Stomach (tissue), 9 donors: ENCODE measurements around the gene ALAD. TPM values are rescaled to one million over a fixed set of nuclear protein-coding genes. Genes with fewer than 3 reads are reported as not detected.
"Not testable (repeated sequence)": the region's sequence is repeated elsewhere in the genome, so short reads cannot be mapped to it uniquely, and the experiment has no call there.

ENCODE experiments used
- DNase-seq, 2 donors: peaks; one replicate each; pipeline versions ENCODE4 v3.0.0 to v3.0.0-alpha.2; 2013 to 2019
- H3K27ac ChIP-seq, 5 donors: fragments of 200-600 bp in 4 of 5; sonication (generic) in 4 of 5; one replicate each; pipeline ENCODE4 v1.5.1; 2013 to 2019; ENCODE audit warnings: mild to moderate bottlenecking in 1 of 5, moderate library complexity in 1 of 5
- H3K27me3 ChIP-seq, 3 donors: fragments of 200-600 bp; sonication (generic); one replicate each; pipeline ENCODE4 v1.5.1; 2017 to 2019; ENCODE audit warnings: mixed run types in 1 of 3
- H3K36me3 ChIP-seq, 4 donors: fragments of 200-600 bp; sonication (generic); 1 replicate in 3 of 4; 2 replicates in 1 of 4; pipeline ENCODE4 v1.5.1; 2016 to 2019
- H3K4me1 ChIP-seq, 4 donors: fragments of 200-600 bp; sonication (generic); one replicate each; pipeline ENCODE4 v1.5.1; 2016 to 2019
- H3K4me3 ChIP-seq, 4 donors: fragments of 200-600 bp; sonication (generic) in 3 of 4; one replicate each; pipeline ENCODE4 v1.5.1; 2016 to 2019; ENCODE audit warnings: mild to moderate bottlenecking in 1 of 4
- H3K9me3 ChIP-seq, 4 donors: fragments of 200-600 bp; sonication (generic); one replicate each; pipeline ENCODE4 v1.5.1; 2016 to 2019
- EP300 ChIP-seq: sonication (generic); formaldehyde crosslinking; IDR thresholded peaks from one replicate; pipeline ENCODE4 v1.6.1; 2017; ENCODE audit warnings: antibody characterized with exemption
- POLR2A ChIP-seq, 4 donors: fragments of 450-650 bp; IDR thresholded peaks; one replicate each; pipeline ENCODE4 v1.6.1; 2016; ENCODE audit warnings: antibody characterized with exemption in 4 of 4, control low read depth in 2 of 4, mild to moderate bottlenecking in 1 of 4, moderate library complexity in 1 of 4
- POLR2AphosphoS5 ChIP-seq, 3 donors: sonication (generic); formaldehyde crosslinking; IDR thresholded peaks; one replicate each; pipeline ENCODE4 v1.6.1; 2016; ENCODE audit warnings: antibody characterized with exemption in 3 of 3
- WGBS, 5 donors: extraction: QIAGEN DNeasy Blood & Tissue Kit in 3 of 5; methylation state at CpG; one replicate each; pipeline versions ENCODE4 v1.1.5 to v1.1.7; 2013 to 2018; 5-methylcytosine and 5-hydroxymethylcytosine counted together
- intact Hi-C: fragments of 100-400 bp; cut with DNase I; formaldehyde crosslinking; loops from one replicate; pipeline ENCODE4 v1.15.1; 2023; ENCODE audit warnings: low total_unique reads
- polyA plus RNA-seq, 3 donors: library from polyadenylated mRNA; stranded (reverse); fragments of 200-250 nt; gene quantifications; one replicate each; pipeline ENCODE4 v1.2.3, GENCODE V29; 2013
- total RNA-seq, 5 donors: library from RNA; depleted of rRNA; stranded (reverse); fragments of >200 nt; gene quantifications; one replicate each; pipeline versions ENCODE4 v1.1.0 to v1.2.3, GENCODE V29; 2014 to 2016
- TF ChIP-seq, protein P1 (sequence below), 7 experiments: fragments of 450-650 bp in 4 of 7; fragments of 200-600 bp in 3 of 7; sonication (generic) in 3 of 7; IDR thresholded peaks; one replicate each; pipeline ENCODE4 v1.5.1; 2016 to 2019; ENCODE audit warnings: antibody characterized with exemption in 7 of 7, control low read depth in 2 of 7, mild to moderate bottlenecking in 1 of 7
- donor health status: healthy with polysubstance abuse.
- donor health status: Bipolar disorder and iron deficiency.
- donor health status: healthy.

Gene ALAD
- total and polyA plus RNA-seq, 8 donors: 30.8 to 102 (median 52.5) TPM

DNA sequence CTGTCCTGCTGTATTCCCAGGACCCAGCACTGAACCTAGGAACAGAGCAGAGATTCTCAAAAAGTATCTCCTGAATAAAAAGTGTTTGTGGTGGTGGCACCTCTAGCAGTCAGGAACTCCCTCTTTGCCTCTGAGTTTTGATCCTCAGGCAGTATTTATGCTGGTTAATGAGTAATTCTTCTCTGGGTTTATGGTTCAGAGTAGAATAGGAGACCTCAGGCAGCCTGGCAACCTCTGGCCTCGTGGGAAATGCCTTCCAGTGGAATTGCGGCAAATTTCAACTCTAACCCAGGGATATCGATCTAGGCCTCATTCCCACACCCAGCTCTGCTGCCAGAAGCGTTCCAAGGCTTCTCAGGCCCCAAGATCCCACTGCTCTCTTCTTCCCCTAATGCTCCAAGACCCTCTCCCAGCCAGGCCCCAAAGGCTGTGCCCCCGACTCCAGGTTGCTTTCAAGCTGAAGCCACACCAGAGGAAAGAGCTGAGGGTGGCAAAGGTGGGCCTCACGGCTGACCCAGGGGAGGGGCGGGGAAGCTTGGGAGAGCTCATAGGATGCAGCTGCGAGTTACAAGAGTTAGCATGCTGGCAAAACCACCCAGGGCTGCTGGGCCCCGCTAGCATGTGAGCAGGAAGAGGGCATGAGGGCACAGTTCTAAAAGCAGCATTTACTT lies 13.4 kb downstream of the ALAD start:
- no peak overlapping the region for H3K4me3 ChIP-seq
- 30 to 68% (median 37%) methylated on average over 7 to 9 of the region's 9 CpGs for WGBS, 5 donors
- no peaks in the 10 kb centered on the region for H3K9me3 ChIP-seq
- intact Hi-C loops: no loop called here
- peak overlapping the region; percentile 72 to 88 (median 75) for H3K27ac ChIP-seq
- H3K4me1 ChIP-seq: peaks cover 22 to 39% (median 33%) of the 10 kb centered on the region in 4 donors
- TF ChIP-seq EP300: no peak
- TF ChIP-seq, protein P1, sequence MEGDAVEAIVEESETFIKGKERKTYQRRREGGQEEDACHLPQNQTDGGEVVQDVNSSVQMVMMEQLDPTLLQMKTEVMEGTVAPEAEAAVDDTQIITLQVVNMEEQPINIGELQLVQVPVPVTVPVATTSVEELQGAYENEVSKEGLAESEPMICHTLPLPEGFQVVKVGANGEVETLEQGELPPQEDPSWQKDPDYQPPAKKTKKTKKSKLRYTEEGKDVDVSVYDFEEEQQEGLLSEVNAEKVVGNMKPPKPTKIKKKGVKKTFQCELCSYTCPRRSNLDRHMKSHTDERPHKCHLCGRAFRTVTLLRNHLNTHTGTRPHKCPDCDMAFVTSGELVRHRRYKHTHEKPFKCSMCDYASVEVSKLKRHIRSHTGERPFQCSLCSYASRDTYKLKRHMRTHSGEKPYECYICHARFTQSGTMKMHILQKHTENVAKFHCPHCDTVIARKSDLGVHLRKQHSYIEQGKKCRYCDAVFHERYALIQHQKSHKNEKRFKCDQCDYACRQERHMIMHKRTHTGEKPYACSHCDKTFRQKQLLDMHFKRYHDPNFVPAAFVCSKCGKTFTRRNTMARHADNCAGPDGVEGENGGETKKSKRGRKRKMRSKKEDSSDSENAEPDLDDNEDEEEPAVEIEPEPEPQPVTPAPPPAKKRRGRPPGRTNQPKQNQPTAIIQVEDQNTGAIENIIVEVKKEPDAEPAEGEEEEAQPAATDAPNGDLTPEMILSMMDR (IDR thresholded peaks at IDR 0.05): no peak
- TF ChIP-seq POLR2A (IDR thresholded peaks at IDR 0.05): no peak
- no peak for TF ChIP-seq POLR2AphosphoS5 (IDR thresholded peaks at IDR 0.05)
- H3K27me3 ChIP-seq: no peaks in the 10 kb centered on the region
- peaks cover 46 to 71% (median 66%) of the 10 kb centered on the region in 4 donors for H3K36me3 ChIP-seq
- peak; percentile 61 to 79 for DNase-seq

DNA sequence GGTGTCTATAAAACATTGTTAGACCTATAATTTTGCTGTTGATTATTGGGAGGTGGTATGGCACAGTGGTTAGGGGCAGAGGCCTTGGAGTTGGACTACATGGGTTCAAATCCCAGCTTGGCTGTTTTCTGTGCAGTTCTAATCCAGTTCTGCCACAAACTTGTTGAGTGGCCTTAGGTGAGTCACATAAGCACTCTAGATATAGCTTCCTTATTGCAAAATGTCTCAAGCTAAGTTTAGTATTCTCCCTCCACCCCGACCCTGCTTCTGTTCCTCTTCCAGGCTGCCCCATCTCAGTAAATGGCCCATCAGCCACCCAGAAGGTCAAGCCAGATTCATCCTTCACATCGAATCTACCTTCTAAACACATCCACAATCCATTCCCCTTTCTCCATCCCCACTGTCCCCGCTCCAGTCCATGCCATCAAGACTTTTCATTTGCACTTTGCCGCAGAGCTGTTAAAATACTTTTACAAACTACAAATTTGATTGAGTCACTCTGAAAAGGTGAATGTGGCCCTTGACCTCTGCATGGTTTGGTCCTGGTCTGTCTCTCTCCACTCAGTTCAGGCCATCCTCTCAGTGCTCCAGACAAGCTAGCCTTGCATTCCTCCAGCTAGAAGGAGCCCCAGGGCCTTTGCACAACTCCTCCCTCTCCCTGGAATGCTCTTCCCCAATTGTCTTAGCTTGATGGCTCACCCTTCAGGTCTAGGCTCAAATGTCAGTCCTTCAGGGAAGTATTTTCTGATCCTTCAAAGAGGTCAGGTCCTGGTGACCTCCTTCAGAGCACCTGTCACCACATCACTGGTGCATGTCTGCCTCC lies 14.3 kb downstream of the ALAD start:
- 81 to 91% (median 90%) methylated on average over 4 of the region's 4 CpGs for WGBS, 5 donors
- intact Hi-C loops: no loop called here
- TF ChIP-seq EP300 (no peak), POLR2A (IDR thresholded peaks at IDR 0.05) (no peak), POLR2AphosphoS5 (IDR thresholded peaks at IDR 0.05) (no peak)
- TF ChIP-seq, protein P1 (IDR thresholded peaks at IDR 0.05): no peak
- H3K27me3 ChIP-seq: no peaks in the 10 kb centered on the region
- H3K4me1 ChIP-seq: peaks cover 22 to 41% (median 34%) of the 10 kb centered on the region in 4 donors
- H3K36me3 ChIP-seq: peaks cover 45 to 62% (median 57%) of the 10 kb centered on the region in 4 donors
- peak overlapping the region; percentile 59 to 88 (median 75) for H3K27ac ChIP-seq
- no peaks in the 10 kb centered on the region for H3K9me3 ChIP-seq
- no peak overlapping the region for H3K4me3 ChIP-seq
- DNase-seq: no peak

DNA sequence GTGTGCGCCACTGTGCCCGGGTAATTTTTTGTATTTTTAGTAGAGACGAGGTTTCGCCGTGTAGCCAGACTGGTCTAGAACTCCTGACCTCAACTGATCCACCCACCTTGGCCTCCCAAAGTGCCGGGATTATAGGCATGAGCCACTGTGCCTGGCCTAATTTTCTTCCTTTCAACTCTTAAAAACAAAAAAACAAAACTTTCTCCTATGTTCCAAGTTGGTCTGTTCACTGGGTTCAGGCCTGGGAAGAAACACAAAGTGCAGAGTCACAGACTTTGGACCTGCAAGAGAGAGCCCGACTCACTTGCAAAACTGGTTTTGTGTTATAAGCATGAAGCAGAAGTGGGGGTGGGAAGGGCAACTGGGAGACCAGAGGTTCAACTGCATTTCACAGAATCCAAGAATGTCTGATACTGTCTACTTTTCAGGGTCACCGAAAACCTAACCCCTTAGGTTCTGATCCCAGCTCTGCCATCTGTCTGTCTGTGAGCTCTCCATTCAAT lies 19.1 kb downstream of the ALAD start:
- Histone ChIP-seq H3K27ac (peak overlapping the region; percentile 79 to 95 (median 85)), H3K27me3 (no peaks in the 10 kb centered on the region), H3K4me3 (no peak overlapping the region), H3K9me3 (no peaks in the 10 kb centered on the region), H3K36me3 (peaks cover 5 to 14% (median 9%) of the 10 kb centered on the region in 4 donors), H3K4me1 (peaks cover 8 to 52% (median 46%) of the 10 kb centered on the region in 4 donors)
- TF ChIP-seq POLR2A (IDR thresholded peaks at IDR 0.05) (no peak), EP300 (no peak), POLR2AphosphoS5 (IDR thresholded peaks at IDR 0.05) (peak in 2 of 3 donors; percentile 46 to 70)
- TF ChIP-seq, protein P1 (IDR thresholded peaks at IDR 0.05): no peak
- intact Hi-C loops: no loop called here
- peak; percentile 75 to 95 for DNase-seq
- 34 to 70% (median 40%) methylated on average over 8 of the region's 8 CpGs for WGBS, 5 donors

DNA sequence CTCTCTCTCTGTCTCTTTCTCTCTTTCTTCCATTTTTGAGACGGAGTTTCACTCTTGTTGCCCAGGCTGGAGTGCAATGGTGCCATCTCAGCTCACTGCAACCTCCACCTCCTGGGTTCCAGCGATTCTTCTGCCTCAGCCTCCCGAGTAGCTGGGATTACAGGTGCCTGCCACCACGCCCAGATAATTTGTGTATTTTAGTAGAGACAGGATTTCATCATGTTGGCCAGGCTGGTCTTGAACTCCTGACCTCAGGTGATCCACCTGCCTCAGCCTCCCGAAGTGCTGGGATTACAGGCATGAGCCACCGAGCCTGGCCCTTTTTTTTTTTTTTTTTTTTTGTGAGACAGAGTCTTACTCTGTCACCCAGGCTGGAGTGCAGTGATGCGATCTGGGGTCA lies 19.6 kb downstream of the ALAD start:
- DNase-seq: not testable (repeated sequence)

More for the DNA sequence above, 19.6 kb downstream of the ALAD start:
- peaks cover 8 to 49% (median 41%) of the 10 kb centered on the region in 4 donors for H3K4me1 ChIP-seq
- H3K27ac ChIP-seq: peak overlapping the region; percentile 79 to 95 (median 85)
- 35 to 61% (median 41%) methylated on average over 6 to 7 of the region's 7 CpGs for WGBS, 5 donors
- H3K9me3 ChIP-seq, intact Hi-C loops, H3K36me3 ChIP-seq, H3K27me3 ChIP-seq, H3K4me3 ChIP-seq: not testable (repeated sequence)
